Peyer's patch (tissue), 4 donors: ENCODE measurements around the gene PGS1.

ENCODE experiments used
- POLR2A ChIP-seq, 2 donors: fragments of 450-650 bp; IDR thresholded peaks; one replicate each; pipeline ENCODE4 v1.5.1; 2017; ENCODE audit warnings: antibody characterized with exemption in 2 of 2, mild to moderate bottlenecking in 2 of 2, moderate library complexity in 2 of 2
- TF ChIP-seq, protein P1 (sequence below), 6 experiments: fragments of 450-650 bp in 4 of 6; fragments of 200-600 bp in 2 of 6; sonication (generic) in 1 of 6; IDR thresholded peaks; one replicate each; pipeline ENCODE4 v1.5.1; 2017 to 2019; ENCODE audit warnings: antibody characterized with exemption in 6 of 6, mild to moderate bottlenecking in 3 of 6, moderate library complexity in 1 of 6

DNA sequence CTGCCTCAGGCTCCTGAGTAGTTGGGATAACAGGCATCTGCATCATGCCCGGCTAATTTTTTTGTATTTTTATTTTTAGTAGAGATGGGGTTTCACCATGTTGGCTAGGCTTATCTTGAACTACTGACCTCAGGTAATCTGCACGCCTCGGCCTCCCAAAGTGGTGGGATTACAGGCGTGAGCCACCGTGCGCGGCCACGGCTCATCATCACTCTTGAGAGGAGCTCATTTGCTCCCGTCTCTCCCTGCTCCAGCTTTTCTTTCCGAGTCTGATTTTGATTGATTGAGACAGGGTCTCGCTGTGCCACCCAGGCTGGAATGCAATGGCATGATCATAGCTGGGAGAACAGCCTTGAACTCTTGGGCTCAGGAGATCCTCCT, 12.6 kb downstream of the PGS1 start:
- TF ChIP-seq, protein P1, sequence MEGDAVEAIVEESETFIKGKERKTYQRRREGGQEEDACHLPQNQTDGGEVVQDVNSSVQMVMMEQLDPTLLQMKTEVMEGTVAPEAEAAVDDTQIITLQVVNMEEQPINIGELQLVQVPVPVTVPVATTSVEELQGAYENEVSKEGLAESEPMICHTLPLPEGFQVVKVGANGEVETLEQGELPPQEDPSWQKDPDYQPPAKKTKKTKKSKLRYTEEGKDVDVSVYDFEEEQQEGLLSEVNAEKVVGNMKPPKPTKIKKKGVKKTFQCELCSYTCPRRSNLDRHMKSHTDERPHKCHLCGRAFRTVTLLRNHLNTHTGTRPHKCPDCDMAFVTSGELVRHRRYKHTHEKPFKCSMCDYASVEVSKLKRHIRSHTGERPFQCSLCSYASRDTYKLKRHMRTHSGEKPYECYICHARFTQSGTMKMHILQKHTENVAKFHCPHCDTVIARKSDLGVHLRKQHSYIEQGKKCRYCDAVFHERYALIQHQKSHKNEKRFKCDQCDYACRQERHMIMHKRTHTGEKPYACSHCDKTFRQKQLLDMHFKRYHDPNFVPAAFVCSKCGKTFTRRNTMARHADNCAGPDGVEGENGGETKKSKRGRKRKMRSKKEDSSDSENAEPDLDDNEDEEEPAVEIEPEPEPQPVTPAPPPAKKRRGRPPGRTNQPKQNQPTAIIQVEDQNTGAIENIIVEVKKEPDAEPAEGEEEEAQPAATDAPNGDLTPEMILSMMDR (IDR thresholded peaks at IDR 0.05) = no peak
- TF ChIP-seq POLR2A (IDR thresholded peaks at IDR 0.05) = no peak
